HG02938 (cell line): ENCODE results near the gene XPO4.

Source experiments
- ATAC-seq: cut with Tn5 transposase; IDR thresholded peaks from one replicate; pipeline ENCODE4 v1.9.1; 2021; ENCODE audit warnings: mild to moderate bottlenecking, moderate library complexity; ENCODE audit not compliant: unreplicated experiment

Gene XPO4

GRCh38 chr13:20831254-20831653, 71.3 kb downstream of the XPO4 start:
- no peak for ATAC-seq

GRCh38 chr13:20828539-20829364, 73.8 kb downstream of the XPO4 start:
- no peak for ATAC-seq

GRCh38 chr13:20826843-20827560, 75.5 kb downstream of the XPO4 start:
- no peak for ATAC-seq

- no peak for ATAC-seq
Measured at GRCh38 chr13:20826301-20826700, 76.2 kb downstream of the XPO4 start.

- ATAC-seq: no peak
Measured at GRCh38 chr13:20825477-20825875, 77.1 kb downstream of the XPO4 start.

- no peak for ATAC-seq
Measured at GRCh38 chr13:20824762-20825476, 77.6 kb downstream of the XPO4 start.

GRCh38 chr13:20823071-20823470, 79.5 kb downstream of the XPO4 start:
- ATAC-seq: no peak

GRCh38 chr13:20822406-20822805, 80.1 kb downstream of the XPO4 start:
- no peak for ATAC-seq

GRCh38 chr13:20819715-20820114, 82.8 kb downstream of the XPO4 start:
- ATAC-seq: no peak

- ATAC-seq: no peak
Measured at GRCh38 chr13:20815464-20815863, 87.1 kb downstream of the XPO4 start.

- no peak for ATAC-seq
Measured at GRCh38 chr13:20814224-20814910, 88.2 kb downstream of the XPO4 start.

GRCh38 chr13:20812890-20813289, 89.7 kb downstream of the XPO4 start:
- ATAC-seq: no peak

- no peak for ATAC-seq
Measured at GRCh38 chr13:20810808-20811207, 91.7 kb downstream of the XPO4 start.

GRCh38 chr13:20808874-20809273, 93.7 kb downstream of the XPO4 start:
- ATAC-seq: no peak

GRCh38 chr13:20803180-20803965, 99.2 kb downstream of the XPO4 start:
- ATAC-seq: no peak

GRCh38 chr13:20801707-20802106, 100.8 kb downstream of the XPO4 start:
- ATAC-seq: no peak

- ATAC-seq: no peak
Measured at GRCh38 chr13:20799726-20800416, 102.7 kb downstream of the XPO4 start.

- ATAC-seq: no peak
Measured at GRCh38 chr13:20798027-20798426, 104.5 kb downstream of the XPO4 start.

GRCh38 chr13:20796791-20797508, 105.6 kb downstream of the XPO4 start:
- ATAC-seq: no peak
